Measurements from ENCODE around the gene DENND4A.

DNA sequence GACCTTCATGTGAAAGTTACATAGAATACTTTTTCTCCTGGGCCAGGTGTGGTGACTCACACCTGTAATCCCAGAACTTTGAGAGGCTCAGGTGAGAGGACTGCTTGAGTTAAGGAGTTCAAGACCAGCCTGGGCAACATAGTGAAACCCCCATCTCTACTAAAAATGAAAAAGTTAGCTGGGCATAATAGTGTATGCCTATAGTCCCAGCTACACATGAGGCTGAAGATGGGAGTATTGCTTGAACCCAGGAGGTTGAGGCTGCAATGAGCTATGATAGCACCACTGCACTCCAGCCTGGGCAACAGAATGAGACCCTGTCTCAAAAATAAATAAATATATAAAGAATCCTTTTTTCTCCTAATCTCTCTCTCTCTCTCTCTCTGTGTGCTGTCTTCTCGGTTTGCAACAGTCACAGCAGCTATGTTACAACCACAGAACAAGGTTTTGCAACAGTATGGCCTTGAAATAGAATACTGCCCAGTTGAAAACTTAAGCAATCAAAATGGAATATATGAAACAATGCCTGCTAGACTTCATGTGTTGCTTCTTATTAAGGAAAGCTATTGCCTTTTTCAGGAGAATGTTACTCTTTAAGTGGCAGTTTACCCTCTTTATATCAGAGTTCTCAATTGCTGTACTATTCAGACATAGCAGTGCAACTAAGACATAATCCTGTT is 12.3 kb upstream of the DENND4A start:
- TF ChIP-seq POLR2A (IDR thresholded peaks at IDR 0.05; ENCODE audit: low read depth, low read length) (no peak), SMC3 (IDR thresholded peaks at IDR 0.05; ENCODE audit: low read depth, low read length) (no peak), CEBPB (IDR thresholded peaks at IDR 0.05; ENCODE audit: low read depth, low read length) (peak; percentile 70), CHD1 (IDR thresholded peaks at IDR 0.05; ENCODE audit: low read depth, low read length) (no peak), MAZ (IDR thresholded peaks at IDR 0.05; ENCODE audit: borderline replicate concordance, low read depth, low read length) (no peak), FOS (IDR thresholded peaks at IDR 0.05; ENCODE audit: low read depth, low read length) (no peak), RFX5 (IDR thresholded peaks at IDR 0.05; ENCODE audit: low read depth, low read length) (no peak), RAD21 (IDR thresholded peaks at IDR 0.05; ENCODE audit: low read length) (no peak), BHLHE40 (IDR thresholded peaks at IDR 0.05; ENCODE audit: low read depth, low read length) (no peak), MAFK (IDR thresholded peaks at IDR 0.05; ENCODE audit: low read depth, low read length) (no peak)
- TF ChIP-seq, protein P1, sequence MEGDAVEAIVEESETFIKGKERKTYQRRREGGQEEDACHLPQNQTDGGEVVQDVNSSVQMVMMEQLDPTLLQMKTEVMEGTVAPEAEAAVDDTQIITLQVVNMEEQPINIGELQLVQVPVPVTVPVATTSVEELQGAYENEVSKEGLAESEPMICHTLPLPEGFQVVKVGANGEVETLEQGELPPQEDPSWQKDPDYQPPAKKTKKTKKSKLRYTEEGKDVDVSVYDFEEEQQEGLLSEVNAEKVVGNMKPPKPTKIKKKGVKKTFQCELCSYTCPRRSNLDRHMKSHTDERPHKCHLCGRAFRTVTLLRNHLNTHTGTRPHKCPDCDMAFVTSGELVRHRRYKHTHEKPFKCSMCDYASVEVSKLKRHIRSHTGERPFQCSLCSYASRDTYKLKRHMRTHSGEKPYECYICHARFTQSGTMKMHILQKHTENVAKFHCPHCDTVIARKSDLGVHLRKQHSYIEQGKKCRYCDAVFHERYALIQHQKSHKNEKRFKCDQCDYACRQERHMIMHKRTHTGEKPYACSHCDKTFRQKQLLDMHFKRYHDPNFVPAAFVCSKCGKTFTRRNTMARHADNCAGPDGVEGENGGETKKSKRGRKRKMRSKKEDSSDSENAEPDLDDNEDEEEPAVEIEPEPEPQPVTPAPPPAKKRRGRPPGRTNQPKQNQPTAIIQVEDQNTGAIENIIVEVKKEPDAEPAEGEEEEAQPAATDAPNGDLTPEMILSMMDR (conservative IDR thresholded peaks at IDR 0.05; ENCODE audit: low read depth, low read length) = no peak
- TF ChIP-seq, protein P2, sequence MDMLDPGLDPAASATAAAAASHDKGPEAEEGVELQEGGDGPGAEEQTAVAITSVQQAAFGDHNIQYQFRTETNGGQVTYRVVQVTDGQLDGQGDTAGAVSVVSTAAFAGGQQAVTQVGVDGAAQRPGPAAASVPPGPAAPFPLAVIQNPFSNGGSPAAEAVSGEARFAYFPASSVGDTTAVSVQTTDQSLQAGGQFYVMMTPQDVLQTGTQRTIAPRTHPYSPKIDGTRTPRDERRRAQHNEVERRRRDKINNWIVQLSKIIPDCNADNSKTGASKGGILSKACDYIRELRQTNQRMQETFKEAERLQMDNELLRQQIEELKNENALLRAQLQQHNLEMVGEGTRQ (IDR thresholded peaks at IDR 0.05; ENCODE audit: low read depth, low read length) = no peak
